Caco-2 (cell line): ENCODE results near the gene STARD4. TPM values are rescaled to one million over a fixed set of nuclear protein-coding genes. Genes with fewer than 3 reads are reported as not detected.

Experiments used
- BruUV-seq: library from RNA; stranded (reverse); fragments of 400-500 nt; replicated peaks from 2 replicates; lab custom pipeline; 2021; lab: Mats Ljungman, UMichigan
- CTCF ChIA-PET: fragments of 300-600 bp; sonication (Branson Sonifier 250); formaldehyde crosslinking; loops from one replicate; lab custom pipeline; 2022; ENCODE audit warnings: antibody characterized with exemption; lab: Charles Lee
- POLR2A ChIA-PET: fragments of 300-600 bp; sonication (Branson Sonifier 250); formaldehyde crosslinking; loops from one replicate; lab custom pipeline; 2022; ENCODE audit warnings: antibody characterized with exemption; lab: Charles Lee
- DNase-seq, 2 experiments: peaks; one replicate each; pipeline versions ENCODE4 v3.0.0 to v3.0.0-alpha.2; 2020 to 2022
- H3K27me3 ChIP-seq: replicated peaks from 2 replicates; pipeline ENCODE4 v1.6.0; 2011; ENCODE audit warnings: low read length; ENCODE audit not compliant: control insufficient read depth, insufficient read depth
- H3K36me3 ChIP-seq: 2 replicates; pipeline ENCODE4 v1.5.1; 2011; ENCODE audit warnings: low read length; ENCODE audit not compliant: control insufficient read depth, insufficient read depth
- H3K4me1 ChIP-seq: fragments of 250-450 bp; sonication (Bioruptor Pico); 2 replicates; pipeline ENCODE4 v1.5.1; 2020; ENCODE audit warnings: mild to moderate bottlenecking
- H3K4me3 ChIP-seq: 2 replicates; pipeline ENCODE4 v1.5.1; 2011; ENCODE audit warnings: low read depth, mild to moderate bottlenecking, control low read depth, low read length
- H3K9me3 ChIP-seq: fragments of 250-450 bp; sonication (Bioruptor Pico); 2 replicates; pipeline ENCODE4 v1.5.1; 2020; ENCODE audit warnings: mild to moderate bottlenecking, moderate library complexity
- H3K27ac Mint-ChIP-seq: one replicate; pipeline ENCODE4 v1.8.0; 2022; ENCODE audit warnings: mixed read lengths; ENCODE audit not compliant: unreplicated experiment
- H3K27me3 Mint-ChIP-seq: one replicate; pipeline ENCODE4 v1.8.0; 2022; ENCODE audit warnings: mixed read lengths; ENCODE audit not compliant: insufficient read depth, unreplicated experiment
- H3K36me3 Mint-ChIP-seq: one replicate; pipeline ENCODE4 v1.8.0; 2022; ENCODE audit warnings: mild to moderate bottlenecking, mixed read lengths; ENCODE audit not compliant: insufficient read depth, unreplicated experiment
- H3K4me1 Mint-ChIP-seq: one replicate; pipeline ENCODE4 v1.8.0; 2022; ENCODE audit warnings: low read depth, mixed read lengths; ENCODE audit not compliant: unreplicated experiment
- H3K4me3 Mint-ChIP-seq: one replicate; pipeline ENCODE4 v1.8.0; 2022; ENCODE audit warnings: mild to moderate bottlenecking, moderate library complexity, mixed read lengths; ENCODE audit not compliant: unreplicated experiment
- H3K9me3 Mint-ChIP-seq: one replicate; pipeline ENCODE4 v1.8.0; 2022; ENCODE audit warnings: mixed read lengths; ENCODE audit not compliant: unreplicated experiment
- intact Hi-C: fragments of 100-400 bp; cut with micrococcal nuclease; formaldehyde crosslinking; loops from one replicate; pipeline ENCODE4 v1.10.0; 2022; ENCODE audit not compliant: unreplicated experiment
- total RNA-seq: library from RNA; stranded (reverse); gene quantifications from 2 replicates; pipeline ENCODE4 v1.2.3, GENCODE V29; 2022
- TF ChIP-seq, protein P1 (sequence below), 2 experiments: fragments of 200-600 bp in 1 of 2; IDR thresholded peaks; 1 replicate in 1 of 2; 2 replicates in 1 of 2; pipeline versions ENCODE4 v1.5.1 to v1.8.0; 2011 to 2022; ENCODE audit warnings: antibody characterized with exemption in 1 of 2, control low read depth in 1 of 2, inconsistent platforms in 1 of 2, low read depth in 1 of 2, low read length in 1 of 2, mild to moderate bottlenecking in 1 of 2, moderate library complexity in 1 of 2; ENCODE audit not compliant: insufficient read depth in 1 of 2, severe bottlenecking in 1 of 2, unreplicated experiment in 1 of 2

The STARD4 gene
- total RNA-seq, 1 experiment from 2014 or later, result 113 TPM

DNA sequence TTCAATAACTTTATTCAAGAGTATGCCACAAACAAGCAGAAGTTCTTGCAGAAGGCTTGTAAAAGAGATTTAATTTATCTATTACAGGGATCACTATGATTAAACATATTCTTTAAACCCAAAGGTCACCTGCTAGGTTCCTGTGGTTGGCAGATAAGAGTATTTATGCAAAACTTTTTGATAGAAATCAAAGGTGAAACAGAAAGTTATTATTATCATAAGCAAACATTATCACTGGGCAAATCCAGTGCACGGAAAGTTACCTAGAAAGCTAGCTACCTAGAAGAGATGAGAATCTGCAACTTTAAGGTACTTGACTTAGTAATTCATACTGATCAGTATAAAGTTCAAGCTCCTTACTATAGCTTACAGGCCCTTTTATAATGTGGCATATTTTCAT is 3.2 kb downstream of the STARD4 start:
- H3K27me3 Mint-ChIP-seq, result no peaks in the 10 kb centered on the region
- CTCF ChIA-PET, result no interaction called here
- peak overlapping the region; percentile 95 for H3K4me3 Mint-ChIP-seq
- TF ChIP-seq, protein P1, sequence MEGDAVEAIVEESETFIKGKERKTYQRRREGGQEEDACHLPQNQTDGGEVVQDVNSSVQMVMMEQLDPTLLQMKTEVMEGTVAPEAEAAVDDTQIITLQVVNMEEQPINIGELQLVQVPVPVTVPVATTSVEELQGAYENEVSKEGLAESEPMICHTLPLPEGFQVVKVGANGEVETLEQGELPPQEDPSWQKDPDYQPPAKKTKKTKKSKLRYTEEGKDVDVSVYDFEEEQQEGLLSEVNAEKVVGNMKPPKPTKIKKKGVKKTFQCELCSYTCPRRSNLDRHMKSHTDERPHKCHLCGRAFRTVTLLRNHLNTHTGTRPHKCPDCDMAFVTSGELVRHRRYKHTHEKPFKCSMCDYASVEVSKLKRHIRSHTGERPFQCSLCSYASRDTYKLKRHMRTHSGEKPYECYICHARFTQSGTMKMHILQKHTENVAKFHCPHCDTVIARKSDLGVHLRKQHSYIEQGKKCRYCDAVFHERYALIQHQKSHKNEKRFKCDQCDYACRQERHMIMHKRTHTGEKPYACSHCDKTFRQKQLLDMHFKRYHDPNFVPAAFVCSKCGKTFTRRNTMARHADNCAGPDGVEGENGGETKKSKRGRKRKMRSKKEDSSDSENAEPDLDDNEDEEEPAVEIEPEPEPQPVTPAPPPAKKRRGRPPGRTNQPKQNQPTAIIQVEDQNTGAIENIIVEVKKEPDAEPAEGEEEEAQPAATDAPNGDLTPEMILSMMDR (IDR thresholded peaks at IDR 0.05; ENCODE audit: insufficient read depth in 1 of 2, low read depth in 1 of 2, low read length in 1 of 2, severe bottlenecking in 1 of 2, unreplicated experiment in 1 of 2), result no peak
- no TSS peak for BruUV-seq
- intact Hi-C loops, result no loop called here
- peaks cover 38% of the 10 kb centered on the region for H3K36me3 Mint-ChIP-seq
- H3K9me3 Mint-ChIP-seq, result no peaks in the 10 kb centered on the region
- no peaks in the 10 kb centered on the region for H3K9me3 ChIP-seq
- no peak for DNase-seq
- H3K27ac Mint-ChIP-seq, result no peak overlapping the region
- H3K27me3 ChIP-seq, result no peaks in the 10 kb centered on the region
- no peak overlapping the region for H3K4me3 ChIP-seq
- POLR2A ChIA-PET, result no interaction called here
- peaks cover 40% of the 10 kb centered on the region for H3K4me1 ChIP-seq
- H3K36me3 ChIP-seq, result no peaks in the 10 kb centered on the region
- H3K4me1 Mint-ChIP-seq, result peaks cover 47% of the 10 kb centered on the region

DNA sequence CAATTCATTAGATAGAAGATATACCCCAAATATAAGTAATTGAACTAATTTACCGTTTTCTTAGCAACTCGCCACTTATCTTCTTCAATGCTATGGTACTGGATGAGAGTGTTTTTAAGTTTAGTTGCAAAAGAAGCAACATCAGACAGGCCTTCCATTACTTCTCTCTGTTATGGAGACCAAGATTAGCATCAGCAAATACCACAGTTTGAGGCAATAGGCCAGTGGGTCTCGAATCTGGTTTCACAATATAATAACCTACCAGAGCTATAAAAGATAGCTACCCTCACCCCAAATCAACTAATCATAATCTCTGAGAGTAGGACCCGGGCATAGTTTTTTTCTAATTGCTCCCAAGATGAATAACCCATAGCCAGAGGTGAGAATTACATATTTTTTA is 5.1 kb downstream of the STARD4 start:
- peaks cover 35% of the 10 kb centered on the region for H3K4me1 ChIP-seq
- no peak overlapping the region for H3K27ac Mint-ChIP-seq
- CTCF ChIA-PET, result no interaction called here
- peaks cover 36% of the 10 kb centered on the region for H3K36me3 Mint-ChIP-seq
- H3K4me1 Mint-ChIP-seq, result peaks cover 37% of the 10 kb centered on the region
- TF ChIP-seq, protein P1 (IDR thresholded peaks at IDR 0.05; ENCODE audit: insufficient read depth in 1 of 2, low read depth in 1 of 2, low read length in 1 of 2, severe bottlenecking in 1 of 2, unreplicated experiment in 1 of 2), result no peak
- H3K9me3 ChIP-seq, result no peaks in the 10 kb centered on the region
- H3K27me3 ChIP-seq, result no peaks in the 10 kb centered on the region
- no peaks in the 10 kb centered on the region for H3K36me3 ChIP-seq
- H3K9me3 Mint-ChIP-seq, result no peaks in the 10 kb centered on the region
- no peak overlapping the region for H3K4me3 Mint-ChIP-seq
- intact Hi-C loops, result no loop called here
- H3K27me3 Mint-ChIP-seq, result no peaks in the 10 kb centered on the region
- no TSS peak for BruUV-seq
- no peak for DNase-seq
- POLR2A ChIA-PET, result interaction anchor here (0.6 kb wide), 1 partner anchor 24 kb away, joined by 3 read pairs; no protein-coding TSS in a partner anchor
- H3K4me3 ChIP-seq, result no peak overlapping the region

DNA sequence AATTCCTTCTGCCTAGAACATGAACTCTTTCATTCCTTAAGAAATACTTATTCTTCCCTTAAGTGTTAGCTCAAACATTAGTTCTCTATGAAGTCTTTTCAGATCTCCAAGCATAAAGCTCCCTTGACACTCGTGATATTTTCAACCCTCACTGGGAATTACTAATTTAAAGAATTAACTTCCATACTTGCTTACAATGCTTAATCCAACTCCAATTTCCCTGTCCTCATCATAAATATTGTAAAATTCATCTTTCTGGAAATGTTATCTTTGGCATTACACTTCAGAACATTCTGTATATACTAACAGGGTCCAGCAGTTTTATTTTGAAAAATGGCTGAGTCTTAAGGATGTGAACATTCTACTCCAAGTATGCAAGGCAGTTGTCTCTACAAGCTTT is 7.2 kb downstream of the STARD4 start:
- ChIA-PET POLR2A (no interaction called here), CTCF (no interaction called here)
- Mint-ChIP-seq H3K36me3 (peaks cover 38% of the 10 kb centered on the region), H3K4me3 (no peak overlapping the region), H3K27me3 (no peaks in the 10 kb centered on the region), H3K27ac (no peak overlapping the region), H3K9me3 (no peaks in the 10 kb centered on the region), H3K4me1 (peaks cover 30% of the 10 kb centered on the region)
- H3K27me3 ChIP-seq, result no peaks in the 10 kb centered on the region
- intact Hi-C loops, result no loop called here
- DNase-seq, result no peak
- H3K4me1 ChIP-seq, result peaks cover 22% of the 10 kb centered on the region
- no TSS peak for BruUV-seq
- H3K9me3 ChIP-seq, result no peaks in the 10 kb centered on the region
- H3K4me3 ChIP-seq, result no peak overlapping the region
- no peaks in the 10 kb centered on the region for H3K36me3 ChIP-seq
- TF ChIP-seq, protein P1 (IDR thresholded peaks at IDR 0.05; ENCODE audit: insufficient read depth in 1 of 2, low read depth in 1 of 2, low read length in 1 of 2, severe bottlenecking in 1 of 2, unreplicated experiment in 1 of 2), result no peak
